ENCODE measurements around the gene FAM98A.

DNA sequence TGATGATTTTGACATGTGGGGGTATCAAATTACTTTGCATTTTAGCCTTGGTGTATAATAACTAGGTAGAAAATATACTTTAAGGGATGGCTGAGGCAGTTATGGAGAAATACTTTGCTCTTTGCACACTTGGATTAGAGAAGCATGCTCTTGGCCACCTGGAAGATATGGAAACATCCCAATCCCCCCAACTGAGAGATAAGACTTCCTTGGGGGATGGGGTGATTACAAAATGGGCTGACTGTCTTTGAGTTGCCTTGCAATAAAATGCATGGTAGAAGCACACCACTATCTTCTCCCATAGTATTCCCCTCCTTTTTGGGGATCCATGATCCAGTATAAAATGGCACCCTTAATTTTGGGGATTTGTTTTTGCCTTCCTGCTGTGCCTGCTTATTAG lies 15.1 kb upstream of the FAM98A start:
- TF ChIP-seq POLR2A (IDR thresholded peaks at IDR 0.05) (no peak), EP300 (IDR thresholded peaks at IDR 0.05) (no peak), POLR2AphosphoS5 (IDR thresholded peaks at IDR 0.05) (no peak)
- TF ChIP-seq, protein P1, sequence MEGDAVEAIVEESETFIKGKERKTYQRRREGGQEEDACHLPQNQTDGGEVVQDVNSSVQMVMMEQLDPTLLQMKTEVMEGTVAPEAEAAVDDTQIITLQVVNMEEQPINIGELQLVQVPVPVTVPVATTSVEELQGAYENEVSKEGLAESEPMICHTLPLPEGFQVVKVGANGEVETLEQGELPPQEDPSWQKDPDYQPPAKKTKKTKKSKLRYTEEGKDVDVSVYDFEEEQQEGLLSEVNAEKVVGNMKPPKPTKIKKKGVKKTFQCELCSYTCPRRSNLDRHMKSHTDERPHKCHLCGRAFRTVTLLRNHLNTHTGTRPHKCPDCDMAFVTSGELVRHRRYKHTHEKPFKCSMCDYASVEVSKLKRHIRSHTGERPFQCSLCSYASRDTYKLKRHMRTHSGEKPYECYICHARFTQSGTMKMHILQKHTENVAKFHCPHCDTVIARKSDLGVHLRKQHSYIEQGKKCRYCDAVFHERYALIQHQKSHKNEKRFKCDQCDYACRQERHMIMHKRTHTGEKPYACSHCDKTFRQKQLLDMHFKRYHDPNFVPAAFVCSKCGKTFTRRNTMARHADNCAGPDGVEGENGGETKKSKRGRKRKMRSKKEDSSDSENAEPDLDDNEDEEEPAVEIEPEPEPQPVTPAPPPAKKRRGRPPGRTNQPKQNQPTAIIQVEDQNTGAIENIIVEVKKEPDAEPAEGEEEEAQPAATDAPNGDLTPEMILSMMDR (IDR thresholded peaks at IDR 0.05), result no peak

Data from stomach (tissue), 4 donors.